Ishikawa (cell line): ENCODE results near the gene ZNRF2.

Source experiments
- CEBPB ChIP-seq: IDR thresholded peaks from 2 replicates; pipeline ENCODE4 v1.6.1; 2012
- CREB1 ChIP-seq: IDR thresholded peaks from 2 replicates; pipeline ENCODE4 v1.6.1; 2012; ENCODE audit warnings: low read depth
- EGR1 ChIP-seq: IDR thresholded peaks from 2 replicates; pipeline ENCODE4 v1.6.1; 2012
- EP300 ChIP-seq: IDR thresholded peaks from 2 replicates; pipeline ENCODE4 v1.6.1; 2012; ENCODE audit warnings: borderline replicate concordance
- FOXM1 ChIP-seq: IDR thresholded peaks from 2 replicates; pipeline ENCODE4 v1.6.1; 2012; ENCODE audit warnings: low read depth, borderline replicate concordance
- NFIC ChIP-seq: IDR thresholded peaks from 2 replicates; pipeline ENCODE4 v1.6.1; 2012
- RAD21 ChIP-seq: IDR thresholded peaks from 2 replicates; pipeline ENCODE4 v1.6.1; 2012; ENCODE audit warnings: low read depth
- TAF1 ChIP-seq: IDR thresholded peaks from 2 replicates; pipeline ENCODE4 v1.6.1; 2012; ENCODE audit warnings: low read depth, mild to moderate bottlenecking
- TCF12 ChIP-seq: IDR thresholded peaks from 2 replicates; pipeline ENCODE4 v1.6.1; 2012; ENCODE audit warnings: low read depth
- TEAD4 ChIP-seq: IDR thresholded peaks from 2 replicates; pipeline ENCODE4 v1.6.1; 2012
- YY1 ChIP-seq: IDR thresholded peaks from 2 replicates; pipeline ENCODE4 v1.6.1; 2012; ENCODE audit warnings: low read depth
- ZBTB7A ChIP-seq: IDR thresholded peaks from 2 replicates; pipeline ENCODE4 v1.6.1; 2012; ENCODE audit warnings: low read depth
- TF ChIP-seq, protein P1 (sequence below): IDR thresholded peaks from 2 replicates; pipeline ENCODE4 v1.6.1; 2012; ENCODE audit warnings: low read depth, mild to moderate bottlenecking
- TF ChIP-seq, protein P2 (sequence below): IDR thresholded peaks from 2 replicates; pipeline ENCODE4 v1.6.1; 2012
- TF ChIP-seq, protein P3 (sequence below): IDR thresholded peaks from 2 replicates; pipeline ENCODE4 v1.6.1; 2012

Gene ZNRF2

DNA sequence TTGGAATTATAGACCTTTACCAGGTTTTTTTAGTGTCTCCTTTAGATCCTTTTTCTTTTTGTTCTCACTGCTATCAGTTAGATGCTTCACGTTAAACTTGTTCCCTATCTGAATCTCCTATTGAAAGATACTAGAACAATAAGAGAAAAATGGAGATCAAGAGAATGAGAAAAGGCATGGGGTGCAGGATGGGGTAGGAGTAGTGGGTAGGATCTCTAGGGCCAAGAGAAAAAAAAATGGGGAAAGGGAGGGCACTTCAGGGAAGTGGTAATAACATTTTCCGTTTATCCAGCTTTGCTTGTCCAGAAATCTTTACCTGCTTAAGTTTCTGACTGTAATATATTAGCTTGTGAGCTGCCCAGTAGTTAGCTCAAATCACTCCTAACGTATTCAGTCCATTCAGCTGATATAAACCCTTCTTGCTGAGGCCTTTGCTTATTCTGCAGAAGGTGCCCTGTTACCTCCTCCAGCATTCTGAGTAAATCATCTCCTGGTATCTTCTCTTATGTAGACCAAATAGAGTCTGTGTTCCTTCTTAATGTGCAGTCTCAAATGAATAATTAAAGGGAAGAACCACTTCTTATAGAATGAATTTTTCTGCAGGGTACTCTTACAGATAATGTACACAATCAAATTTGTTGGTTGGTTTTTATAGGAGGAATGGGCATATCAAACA lies 69.7 kb downstream of the ZNRF2 start:
- TF ChIP-seq TAF1 = no peak

DNA sequence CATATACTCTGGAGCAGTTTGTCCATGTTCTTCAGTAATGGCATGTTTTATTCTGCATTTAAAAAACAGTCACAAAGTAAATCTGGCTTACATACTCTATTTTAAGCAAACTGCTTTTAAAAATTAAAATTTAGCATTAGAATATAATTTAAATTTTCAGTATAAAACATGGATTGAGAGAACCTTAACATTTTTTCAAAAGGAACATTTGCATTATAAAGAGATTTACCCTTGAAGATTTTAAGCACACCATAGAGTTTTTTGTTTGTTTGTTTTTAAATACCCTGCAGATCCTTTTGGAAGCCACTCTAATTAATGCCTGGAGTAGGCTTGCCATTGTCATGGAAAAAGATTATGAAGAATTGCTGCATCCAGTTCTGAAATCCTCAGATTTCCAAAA lies 70.4 kb downstream of the ZNRF2 start:
- no peak for TF ChIP-seq CEBPB
- no peak for TF ChIP-seq FOXM1
- no peak for TF ChIP-seq TCF12

DNA sequence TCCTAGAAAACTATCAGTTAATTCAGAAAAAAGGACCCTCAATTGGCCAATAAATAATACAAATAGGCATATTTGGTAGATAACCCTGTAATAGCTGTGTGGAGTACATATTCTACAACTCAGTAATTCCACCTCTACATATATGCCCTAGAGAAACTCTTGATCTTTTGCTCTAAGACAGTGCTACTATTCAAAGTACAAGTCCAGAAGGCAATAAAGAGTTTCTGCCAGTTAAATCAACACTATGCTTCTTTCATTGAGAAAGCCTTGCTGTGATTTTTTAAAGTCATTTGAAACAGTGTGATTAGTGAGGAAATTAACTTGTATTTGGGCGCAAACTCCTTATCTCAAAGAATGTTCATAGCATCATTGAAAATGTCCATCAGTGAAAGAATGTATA lies 75.6 kb downstream of the ZNRF2 start:
- no peak for TF ChIP-seq TAF1

DNA sequence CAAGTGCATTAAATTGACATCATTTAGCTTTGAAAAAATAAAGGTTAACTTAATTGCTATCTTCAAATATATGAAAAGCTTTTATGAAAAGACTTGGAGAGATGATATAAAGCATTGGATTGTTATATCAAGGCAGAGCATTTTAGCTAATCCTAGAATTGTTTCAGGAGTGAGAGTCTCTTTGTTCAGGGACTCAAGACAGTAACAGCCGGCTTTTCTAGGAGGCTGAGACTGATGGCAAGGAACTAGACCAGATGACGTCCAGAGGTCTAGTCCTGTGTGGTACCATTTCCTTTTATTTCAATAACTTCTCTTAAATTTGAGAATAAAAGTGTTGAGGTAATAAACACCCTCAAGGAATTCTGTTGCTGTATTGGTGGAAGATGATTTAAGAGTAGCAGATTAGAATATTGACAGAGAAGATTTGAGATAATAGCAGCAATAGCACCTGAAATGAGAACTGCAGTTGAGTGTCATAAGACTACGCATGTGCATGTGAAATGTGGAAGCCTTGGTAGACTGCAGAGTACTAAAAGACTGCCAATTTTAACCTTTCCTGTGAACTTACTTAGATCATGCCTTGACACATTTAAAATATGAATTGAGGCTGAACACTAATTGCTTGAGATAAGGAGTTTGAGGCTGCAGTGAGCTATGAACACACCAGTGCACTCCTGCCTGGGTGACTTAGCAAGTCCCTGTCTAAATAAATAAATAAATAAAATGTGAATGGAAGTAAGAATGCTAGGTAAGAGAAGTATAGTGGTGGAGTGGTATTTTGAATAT lies 79.6 kb downstream of the ZNRF2 start:
- TF ChIP-seq FOXM1 (no peak), EP300 (no peak), TEAD4 (no peak), NFIC (no peak), YY1 (no peak), ZBTB7A (no peak), EGR1 (no peak), TCF12 (no peak), TAF1 (no peak), CEBPB (no peak), RAD21 (no peak), CREB1 (no peak)
- TF ChIP-seq, protein P1, sequence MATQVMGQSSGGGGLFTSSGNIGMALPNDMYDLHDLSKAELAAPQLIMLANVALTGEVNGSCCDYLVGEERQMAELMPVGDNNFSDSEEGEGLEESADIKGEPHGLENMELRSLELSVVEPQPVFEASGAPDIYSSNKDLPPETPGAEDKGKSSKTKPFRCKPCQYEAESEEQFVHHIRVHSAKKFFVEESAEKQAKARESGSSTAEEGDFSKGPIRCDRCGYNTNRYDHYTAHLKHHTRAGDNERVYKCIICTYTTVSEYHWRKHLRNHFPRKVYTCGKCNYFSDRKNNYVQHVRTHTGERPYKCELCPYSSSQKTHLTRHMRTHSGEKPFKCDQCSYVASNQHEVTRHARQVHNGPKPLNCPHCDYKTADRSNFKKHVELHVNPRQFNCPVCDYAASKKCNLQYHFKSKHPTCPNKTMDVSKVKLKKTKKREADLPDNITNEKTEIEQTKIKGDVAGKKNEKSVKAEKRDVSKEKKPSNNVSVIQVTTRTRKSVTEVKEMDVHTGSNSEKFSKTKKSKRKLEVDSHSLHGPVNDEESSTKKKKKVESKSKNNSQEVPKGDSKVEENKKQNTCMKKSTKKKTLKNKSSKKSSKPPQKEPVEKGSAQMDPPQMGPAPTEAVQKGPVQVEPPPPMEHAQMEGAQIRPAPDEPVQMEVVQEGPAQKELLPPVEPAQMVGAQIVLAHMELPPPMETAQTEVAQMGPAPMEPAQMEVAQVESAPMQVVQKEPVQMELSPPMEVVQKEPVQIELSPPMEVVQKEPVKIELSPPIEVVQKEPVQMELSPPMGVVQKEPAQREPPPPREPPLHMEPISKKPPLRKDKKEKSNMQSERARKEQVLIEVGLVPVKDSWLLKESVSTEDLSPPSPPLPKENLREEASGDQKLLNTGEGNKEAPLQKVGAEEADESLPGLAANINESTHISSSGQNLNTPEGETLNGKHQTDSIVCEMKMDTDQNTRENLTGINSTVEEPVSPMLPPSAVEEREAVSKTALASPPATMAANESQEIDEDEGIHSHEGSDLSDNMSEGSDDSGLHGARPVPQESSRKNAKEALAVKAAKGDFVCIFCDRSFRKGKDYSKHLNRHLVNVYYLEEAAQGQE = no peak
- TF ChIP-seq, protein P2, sequence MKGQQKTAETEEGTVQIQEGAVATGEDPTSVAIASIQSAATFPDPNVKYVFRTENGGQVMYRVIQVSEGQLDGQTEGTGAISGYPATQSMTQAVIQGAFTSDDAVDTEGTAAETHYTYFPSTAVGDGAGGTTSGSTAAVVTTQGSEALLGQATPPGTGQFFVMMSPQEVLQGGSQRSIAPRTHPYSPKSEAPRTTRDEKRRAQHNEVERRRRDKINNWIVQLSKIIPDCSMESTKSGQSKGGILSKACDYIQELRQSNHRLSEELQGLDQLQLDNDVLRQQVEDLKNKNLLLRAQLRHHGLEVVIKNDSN = no peak
- TF ChIP-seq, protein P3, sequence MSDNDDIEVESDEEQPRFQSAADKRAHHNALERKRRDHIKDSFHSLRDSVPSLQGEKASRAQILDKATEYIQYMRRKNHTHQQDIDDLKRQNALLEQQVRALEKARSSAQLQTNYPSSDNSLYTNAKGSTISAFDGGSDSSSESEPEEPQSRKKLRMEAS = no peak

DNA sequence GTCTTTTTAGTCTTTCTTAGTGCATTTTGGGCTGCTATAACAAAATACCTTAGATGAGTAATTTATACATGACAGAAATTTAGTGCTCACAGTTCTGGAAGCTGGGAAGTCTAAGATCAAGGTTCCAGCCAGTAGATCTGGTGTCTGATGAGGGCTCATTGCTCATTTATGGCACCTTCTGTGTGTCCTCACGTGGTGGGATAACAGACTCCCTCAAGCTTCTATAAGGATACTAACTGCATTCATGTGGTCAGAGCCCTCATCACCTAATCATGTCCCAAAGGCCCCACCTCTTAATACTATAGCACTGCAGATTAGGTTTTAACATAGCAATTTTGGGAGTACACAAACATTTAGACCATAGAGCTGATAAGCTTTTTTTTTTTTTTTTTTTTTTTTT lies 80.4 kb downstream of the ZNRF2 start:
- TF ChIP-seq EGR1 = no peak
- TF ChIP-seq CEBPB = no peak
- TF ChIP-seq, protein P2 = no peak
- no peak for TF ChIP-seq TCF12
- TF ChIP-seq, protein P1 = no peak
- TF ChIP-seq TAF1 = no peak

DNA sequence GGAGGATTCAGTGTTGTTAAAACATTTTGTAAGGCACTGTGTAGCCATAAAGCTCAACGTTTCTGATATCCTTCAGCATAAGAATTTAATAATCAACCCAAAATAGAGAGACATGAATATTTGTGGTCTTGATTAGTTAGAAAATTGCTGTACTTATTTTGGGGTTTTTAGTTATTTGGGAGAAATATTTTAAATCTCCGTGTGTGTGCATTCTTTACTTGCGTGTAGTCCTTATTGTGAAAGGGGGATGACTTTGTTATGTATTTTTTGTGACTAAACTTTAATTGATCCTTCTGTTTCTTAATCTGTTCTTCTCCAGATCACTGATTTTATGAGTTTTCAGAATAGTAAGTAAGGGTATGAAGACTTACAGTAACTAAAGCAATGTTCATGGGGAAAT lies 81.2 kb downstream of the ZNRF2 start:
- TF ChIP-seq TEAD4 (no peak), NFIC (no peak), CEBPB (no peak), EGR1 (no peak), CREB1 (no peak), EP300 (no peak)
- TF ChIP-seq, protein P3 = no peak
- TF ChIP-seq, protein P2 = no peak

DNA sequence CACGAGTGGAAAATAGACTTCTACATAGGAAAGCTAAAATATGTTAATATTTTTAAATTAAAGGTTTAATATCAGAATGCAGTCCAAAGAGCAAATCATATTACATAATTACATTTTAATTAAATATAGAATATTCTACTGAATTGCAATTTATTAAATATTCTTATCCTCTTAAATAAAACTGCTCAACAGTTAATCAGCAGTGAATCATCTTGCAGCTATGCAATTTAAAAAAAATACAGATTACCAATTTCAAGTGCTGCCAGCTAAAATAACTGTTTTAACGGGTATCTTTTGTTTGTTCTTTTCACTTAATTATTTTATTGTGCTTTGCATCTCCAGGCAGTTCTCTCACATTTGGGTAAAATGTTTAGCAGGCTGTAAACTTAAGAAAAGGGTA lies 82.2 kb downstream of the ZNRF2 start:
- TF ChIP-seq YY1 (no peak), NFIC (no peak), FOXM1 (no peak), TEAD4 (no peak), EGR1 (no peak), RAD21 (no peak), CREB1 (no peak), TCF12 (no peak), EP300 (no peak), ZBTB7A (no peak), CEBPB (no peak), TAF1 (no peak)
- TF ChIP-seq, protein P2 = no peak
- TF ChIP-seq, protein P3 = no peak
- TF ChIP-seq, protein P1 = no peak
